ENCODE measurements around the gene NCAPG.
"Not testable (repeated sequence)": the region's sequence is repeated elsewhere in the genome, so short reads cannot be mapped to it uniquely, and the experiment has no call there.

The NCAPG gene

GRCh38 chr4:17797808-17798207, 13.0 kb upstream of the NCAPG start:
- no peak for DNase-seq (ENCODE audit: low read depth)

DNA sequence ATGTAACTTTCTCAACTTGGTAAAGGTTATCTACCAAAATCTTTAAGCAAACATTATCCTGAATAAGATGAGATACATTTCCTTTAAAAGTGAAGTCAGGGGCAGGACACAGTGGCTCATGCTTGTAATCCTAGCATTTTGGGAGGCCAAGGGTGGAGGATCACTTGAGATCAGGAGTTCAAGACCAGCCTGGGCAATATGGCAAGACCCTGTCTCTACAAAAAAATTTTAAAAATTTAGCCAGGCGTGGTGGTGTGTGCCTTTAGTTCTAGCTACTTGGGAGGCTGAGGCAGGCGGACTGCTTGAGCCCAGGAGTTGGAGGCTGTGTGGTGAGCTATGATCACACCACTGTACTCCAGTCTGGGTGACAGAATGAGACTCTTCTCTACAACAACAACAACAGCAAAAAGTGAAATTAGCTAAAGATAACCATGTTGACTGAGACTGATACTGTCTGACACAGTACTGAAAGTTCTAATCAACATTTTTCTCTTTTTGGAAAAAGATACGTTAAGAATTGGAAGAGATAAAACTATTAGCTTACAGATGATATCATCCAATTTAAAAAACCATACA, 5.1 kb upstream of the NCAPG start:
- DNase-seq (ENCODE audit: low read depth): no peak

DNA sequence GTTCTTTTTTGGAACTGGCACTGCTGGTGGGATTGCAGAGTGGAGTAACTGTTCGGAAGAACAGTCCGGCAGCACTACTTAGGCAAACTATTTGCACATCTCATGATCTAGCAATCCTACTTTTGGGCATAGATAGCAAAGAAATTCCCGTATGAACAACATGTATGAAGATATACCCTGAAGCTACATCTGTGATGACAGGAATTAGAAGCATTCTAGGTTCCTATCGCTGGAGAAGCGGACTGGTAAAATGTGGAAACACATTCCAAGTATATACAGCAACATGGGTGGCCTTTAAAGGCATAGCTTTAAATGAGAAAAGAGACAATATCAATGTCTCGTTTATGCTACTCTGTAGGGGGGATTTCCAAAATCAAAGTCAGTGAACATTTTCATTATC, 3.3 kb upstream of the NCAPG start:
- DNase-seq (ENCODE audit: low read depth): no peak

DNA sequence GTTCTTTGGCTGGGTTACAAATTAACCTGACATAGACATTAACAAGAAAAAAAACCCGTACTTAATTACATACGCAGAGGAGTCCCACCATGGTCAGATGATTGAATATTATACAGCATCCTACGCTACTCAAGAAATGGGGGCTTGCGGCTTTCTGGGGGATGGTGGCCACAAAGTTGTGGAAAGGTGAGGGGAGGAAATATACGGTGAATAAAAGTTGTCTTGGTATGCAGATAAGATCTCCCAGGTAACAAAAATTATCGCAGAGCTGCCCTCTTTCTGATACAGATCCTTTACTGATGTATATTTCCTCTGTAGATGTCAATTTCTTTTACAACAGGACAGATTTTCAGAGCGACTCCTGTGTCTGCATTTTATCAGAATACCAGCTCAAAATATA, 1.1 kb upstream of the NCAPG start:
- DNase-seq (ENCODE audit: low read depth): no peak

DNA sequence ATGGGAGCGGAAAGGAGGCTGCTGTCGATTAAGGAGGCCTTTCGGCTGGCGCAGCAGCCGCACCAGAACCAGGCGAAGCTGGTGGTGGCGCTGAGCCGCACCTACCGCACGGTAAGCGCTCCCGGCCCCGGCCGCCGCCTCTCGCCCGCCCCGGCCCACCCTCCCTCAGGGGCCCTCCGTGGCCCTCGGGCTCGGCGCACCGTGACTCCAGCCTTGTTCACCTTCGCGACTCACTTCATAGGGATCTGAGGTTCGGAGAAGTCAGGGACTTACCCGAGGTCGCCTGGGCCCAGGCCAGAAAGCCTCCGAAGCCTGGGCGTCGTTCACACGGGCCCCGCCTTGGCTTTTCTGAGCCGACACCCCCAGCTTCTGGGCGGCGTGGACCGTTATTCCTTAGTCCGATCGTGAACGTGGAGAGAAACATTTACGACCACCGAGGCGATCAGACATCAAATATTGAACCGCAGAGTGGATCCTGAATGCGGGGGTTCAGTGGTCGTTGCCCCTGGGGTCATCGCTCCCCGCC, 362 bp downstream of the NCAPG start:
- DNase-seq (ENCODE audit: low read depth): no peak

DNA sequence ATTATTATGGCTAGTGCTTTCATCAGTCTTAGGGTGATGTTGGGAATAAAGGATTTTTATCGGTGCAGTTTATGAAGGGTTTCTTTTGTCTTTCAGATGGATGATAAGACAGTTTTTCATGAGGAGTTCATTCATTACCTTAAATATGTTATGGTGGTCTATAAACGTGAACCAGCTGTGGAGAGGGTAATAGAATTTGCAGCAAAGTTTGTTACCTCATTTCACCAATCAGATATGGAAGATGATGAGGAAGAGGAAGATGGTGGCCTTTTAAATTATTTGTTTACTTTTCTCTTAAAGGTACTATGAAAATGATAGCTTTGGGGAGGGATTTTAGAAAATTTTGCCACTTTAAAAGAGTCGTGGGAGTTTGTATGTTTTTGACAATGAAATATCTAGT, 1.3 kb downstream of the NCAPG start:
- no peak for DNase-seq (ENCODE audit: low read depth)

DNA sequence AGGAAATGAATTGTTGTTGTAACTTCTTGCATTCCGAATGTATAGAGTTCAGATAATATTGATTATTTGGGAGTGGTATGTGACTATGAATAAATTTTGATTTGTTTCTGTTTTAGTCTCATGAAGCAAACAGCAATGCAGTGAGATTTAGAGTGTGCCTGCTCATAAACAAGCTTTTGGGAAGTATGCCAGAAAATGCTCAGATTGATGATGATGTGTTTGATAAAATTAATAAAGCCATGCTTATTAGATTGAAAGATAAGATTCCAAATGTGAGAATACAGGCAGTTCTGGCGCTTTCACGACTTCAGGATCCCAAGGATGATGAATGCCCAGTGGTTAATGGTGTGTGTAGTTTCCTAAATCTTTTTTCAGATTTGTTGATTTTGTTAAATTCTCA, 2.0 kb downstream of the NCAPG start:
- no peak for DNase-seq (ENCODE audit: low read depth)

GRCh38 chr4:17814140-17814539, 3.4 kb downstream of the NCAPG start:
- DNase-seq (ENCODE audit: low read depth): no peak

- DNase-seq (ENCODE audit: low read depth): no peak
Measured at GRCh38 chr4:17816142-17816541, 5.4 kb downstream of the NCAPG start.

- no peak for DNase-seq (ENCODE audit: low read depth)
Measured at GRCh38 chr4:17817027-17817426, 6.2 kb downstream of the NCAPG start.

DNA sequence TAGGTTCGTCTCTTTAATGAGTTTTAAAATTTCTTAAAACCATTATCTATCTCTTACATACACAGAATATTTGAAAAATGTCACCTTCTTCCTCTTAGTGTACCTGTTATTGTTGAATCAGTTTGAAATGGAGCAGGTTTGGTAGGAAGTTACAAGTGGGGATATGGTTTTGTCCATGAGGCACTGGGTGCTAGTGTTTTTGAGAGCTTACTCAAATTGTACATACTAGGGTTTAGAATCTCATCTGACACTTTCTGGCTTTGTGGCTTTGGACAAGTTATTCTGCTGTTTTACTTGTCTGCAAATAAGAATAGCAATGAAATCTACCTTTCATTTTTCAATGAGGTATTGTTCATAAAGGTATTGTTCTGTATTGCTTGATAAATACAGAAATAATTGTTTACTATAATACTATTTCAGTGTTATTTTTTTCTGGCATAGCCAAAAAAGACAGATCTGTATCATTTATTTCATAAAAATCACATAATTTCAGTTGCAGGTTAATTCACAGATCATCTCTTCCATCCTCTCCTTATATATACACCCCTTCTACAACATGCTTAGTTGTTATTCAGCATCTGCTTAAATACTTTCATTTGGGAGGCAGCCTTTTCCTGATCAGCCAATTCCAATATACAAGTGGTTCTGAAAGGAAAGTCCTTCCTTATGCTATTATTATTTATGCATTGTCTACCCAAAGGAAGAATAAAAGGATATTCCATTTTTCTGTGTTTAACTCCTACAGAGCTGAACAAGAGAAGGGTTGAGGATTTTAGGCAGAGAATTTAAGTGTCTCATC, 13.3 kb downstream of the NCAPG start:
- no peak for DNase-seq (ENCODE audit: low read depth)

DNA sequence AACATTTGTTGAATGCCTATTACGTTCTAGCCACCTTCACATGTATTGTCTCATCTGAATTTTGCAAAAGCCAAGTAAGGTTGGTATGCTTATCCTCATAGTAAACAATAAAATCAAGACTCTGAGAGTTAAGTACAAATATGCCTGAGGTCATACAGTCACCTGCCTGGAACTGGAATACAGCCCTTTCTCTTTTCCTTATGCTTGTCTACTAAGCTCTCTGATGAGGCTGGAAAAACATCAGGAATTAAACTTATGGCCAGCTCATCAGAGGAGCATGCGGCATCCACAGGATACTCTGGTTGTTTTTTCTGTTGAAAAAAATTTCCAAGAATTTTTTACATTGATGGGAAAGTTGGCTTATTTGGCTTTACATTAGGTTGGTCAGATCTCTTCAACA, 35.5 kb downstream of the NCAPG start:
- no peak for DNase-seq (ENCODE audit: low read depth)

DNA sequence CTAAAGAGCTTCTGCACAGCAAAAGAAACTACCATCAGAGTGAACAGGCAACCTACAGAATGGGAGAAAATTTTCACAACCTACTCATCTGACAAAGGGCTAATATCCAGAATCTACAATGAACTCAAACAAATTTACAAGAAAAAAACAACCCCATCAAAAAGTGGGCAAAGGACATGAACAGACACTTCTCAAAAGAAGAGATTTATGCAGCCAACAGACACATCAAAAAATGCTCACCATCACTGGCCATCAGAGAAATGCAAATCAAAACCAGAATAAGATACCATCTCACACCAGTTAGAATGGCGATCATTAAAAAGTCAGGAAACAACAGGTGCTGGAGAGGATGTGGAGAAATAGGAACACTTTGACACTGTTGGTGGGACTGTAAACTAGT, 39.5 kb downstream of the NCAPG start:
- not testable (repeated sequence) for DNase-seq (ENCODE audit: low read depth)

GRCh38 chr4:17851959-17852358, 41.2 kb downstream of the NCAPG start:
- no peak for DNase-seq (ENCODE audit: low read depth)

- DNase-seq (ENCODE audit: low read depth): no peak
Measured at GRCh38 chr4:17854036-17854435, 43.3 kb downstream of the NCAPG start.

- DNase-seq (ENCODE audit: low read depth): no peak
Measured at GRCh38 chr4:17859793-17860406, 49.1 kb downstream of the NCAPG start.

DNA sequence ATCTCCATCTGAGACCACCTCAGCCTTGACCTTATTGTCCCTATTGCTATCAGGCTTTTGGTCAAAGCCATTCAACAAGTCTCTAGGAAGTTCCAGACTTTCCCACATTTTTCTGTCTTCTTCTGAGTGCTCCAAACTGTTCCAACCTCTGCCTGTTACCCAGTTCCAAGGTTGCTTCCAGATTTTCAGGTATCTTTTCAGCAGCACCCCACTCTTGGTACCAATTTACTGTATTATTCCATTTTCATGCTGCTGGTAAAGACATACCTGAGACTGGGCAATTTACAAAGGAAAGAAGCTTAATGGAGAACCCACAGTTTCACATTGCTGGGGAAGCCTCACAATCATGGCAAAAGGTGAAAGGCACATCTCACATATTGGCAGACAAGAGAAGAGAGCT, 51.1 kb downstream of the NCAPG start:
- not testable (repeated sequence) for DNase-seq (ENCODE audit: low read depth)

DNA sequence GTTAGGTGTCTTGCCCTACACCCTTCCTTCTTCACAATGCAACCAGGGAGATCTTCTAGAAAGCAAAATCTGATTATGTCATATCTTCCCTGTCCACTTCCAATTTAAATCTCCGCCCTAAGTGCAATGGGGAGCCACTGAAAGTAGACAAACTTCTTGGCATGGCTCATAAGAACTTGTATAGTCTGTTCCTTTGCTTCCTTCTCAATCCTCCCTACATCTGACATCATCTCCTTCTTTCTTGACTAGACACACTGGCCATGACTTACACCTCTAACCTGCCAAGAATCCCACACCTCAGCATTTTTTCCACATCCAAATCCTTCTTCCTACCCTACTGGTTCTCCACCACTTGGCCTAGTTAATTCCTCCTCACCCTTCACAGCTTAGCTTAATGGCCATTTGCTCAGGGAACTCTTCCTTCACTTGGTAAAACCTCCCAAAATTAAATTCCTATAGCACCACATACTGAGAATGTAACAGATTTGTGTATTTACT, 55.1 kb downstream of the NCAPG start:
- no peak for DNase-seq (ENCODE audit: low read depth)

DNA sequence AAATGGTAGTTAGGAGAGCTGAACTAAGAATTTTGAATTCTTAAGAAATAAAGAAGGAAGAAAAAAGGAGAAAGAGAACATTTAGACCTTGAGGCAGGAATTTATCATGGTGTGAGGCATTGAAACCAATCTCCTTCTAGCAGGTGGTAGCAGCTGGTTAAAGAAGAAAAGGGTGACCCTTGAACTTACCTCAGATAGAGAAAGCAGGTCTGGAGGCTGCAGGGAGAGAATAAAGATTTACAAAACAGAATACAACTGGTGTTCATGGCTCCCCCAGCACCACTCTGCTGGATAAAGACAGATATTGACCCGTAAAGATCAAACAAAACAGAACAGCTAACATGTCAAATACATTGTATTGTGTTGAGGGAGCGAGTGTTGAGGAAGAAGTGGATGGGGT, 56.0 kb downstream of the NCAPG start:
- no peak for DNase-seq (ENCODE audit: low read depth)

DNA sequence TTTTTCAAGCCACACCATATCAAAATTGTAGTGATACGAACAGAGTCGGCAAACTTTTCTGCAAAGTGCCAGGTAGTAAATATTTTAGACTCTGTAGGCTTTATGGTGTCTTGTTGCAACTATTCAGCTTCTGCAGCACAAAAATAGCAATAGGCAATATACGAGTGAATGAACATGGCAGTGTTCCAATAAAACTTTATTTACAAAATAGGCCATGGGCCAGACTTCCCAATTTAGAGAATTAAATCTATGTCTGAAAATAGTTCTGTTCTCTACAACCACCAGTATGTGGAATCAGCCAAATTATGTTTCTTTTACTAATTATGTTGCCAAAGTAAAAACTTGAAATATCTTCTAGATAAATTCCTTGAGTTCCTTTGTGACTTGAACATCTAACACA, 56.5 kb downstream of the NCAPG start:
- DNase-seq (ENCODE audit: low read depth): no peak

- no peak for DNase-seq (ENCODE audit: low read depth)
Measured at GRCh38 chr4:17869327-17869726, 58.5 kb downstream of the NCAPG start.

DNA sequence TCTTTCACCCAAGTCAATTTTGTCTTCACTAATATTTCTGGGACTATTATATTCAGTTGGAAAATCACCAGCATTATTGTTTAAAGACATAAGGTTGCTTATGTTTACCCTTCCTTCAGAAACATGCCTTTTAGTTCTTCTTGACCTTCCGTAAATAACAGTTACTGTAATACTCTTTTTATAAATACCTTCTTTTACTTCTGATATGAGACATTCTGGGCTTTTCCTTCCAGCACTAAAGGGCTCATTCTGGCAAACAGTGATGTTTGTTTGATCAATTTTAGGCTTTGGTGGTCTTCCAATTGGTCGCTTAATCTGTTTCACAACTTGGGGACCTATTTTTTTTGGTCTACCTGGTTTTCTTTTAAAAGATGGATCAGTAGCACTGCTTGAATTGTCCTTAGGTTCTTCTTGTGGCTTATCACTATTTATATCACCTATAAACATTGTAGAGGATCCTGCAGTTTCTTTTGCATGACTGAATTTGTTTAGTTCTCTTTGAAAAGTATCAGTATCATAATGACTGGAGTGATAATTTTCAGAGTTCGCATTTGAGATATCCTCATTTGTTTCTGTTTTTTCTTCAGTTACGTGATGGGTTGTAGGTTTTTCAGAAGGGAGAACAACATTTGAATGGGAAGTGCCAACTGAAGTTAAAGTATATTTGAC, 64.8 kb downstream of the NCAPG start:
- no peak for DNase-seq (ENCODE audit: low read depth)

GRCh38 chr4:17876943-17877342, 66.2 kb downstream of the NCAPG start:
- DNase-seq (ENCODE audit: low read depth): no peak

Measured in CMK (cell line).